Suprapubic skin (tissue), 4 donors: ENCODE results near the gene GNB3.

Source experiments
- CTCF ChIP-seq, 2 donors: fragments of 200-600 bp in 1 of 2; fragments of 450-650 bp in 1 of 2; sonication (generic) in 1 of 2; IDR thresholded peaks; one replicate each; pipeline ENCODE4 v1.5.1; 2016 to 2019; ENCODE audit warnings: antibody characterized with exemption in 2 of 2, mild to moderate bottlenecking in 1 of 2, moderate library complexity in 1 of 2
- POLR2A ChIP-seq, 2 donors: fragments of 450-650 bp; IDR thresholded peaks; one replicate each; pipeline ENCODE4 v1.6.1; 2017; ENCODE audit warnings: antibody characterized with exemption in 2 of 2, mild to moderate bottlenecking in 2 of 2, moderate library complexity in 2 of 2
- POLR2AphosphoS5 ChIP-seq, 3 donors: sonication (generic); formaldehyde crosslinking; IDR thresholded peaks; one replicate each; pipeline ENCODE4 v1.6.1; 2017; ENCODE audit warnings: antibody characterized with exemption in 3 of 3

DNA sequence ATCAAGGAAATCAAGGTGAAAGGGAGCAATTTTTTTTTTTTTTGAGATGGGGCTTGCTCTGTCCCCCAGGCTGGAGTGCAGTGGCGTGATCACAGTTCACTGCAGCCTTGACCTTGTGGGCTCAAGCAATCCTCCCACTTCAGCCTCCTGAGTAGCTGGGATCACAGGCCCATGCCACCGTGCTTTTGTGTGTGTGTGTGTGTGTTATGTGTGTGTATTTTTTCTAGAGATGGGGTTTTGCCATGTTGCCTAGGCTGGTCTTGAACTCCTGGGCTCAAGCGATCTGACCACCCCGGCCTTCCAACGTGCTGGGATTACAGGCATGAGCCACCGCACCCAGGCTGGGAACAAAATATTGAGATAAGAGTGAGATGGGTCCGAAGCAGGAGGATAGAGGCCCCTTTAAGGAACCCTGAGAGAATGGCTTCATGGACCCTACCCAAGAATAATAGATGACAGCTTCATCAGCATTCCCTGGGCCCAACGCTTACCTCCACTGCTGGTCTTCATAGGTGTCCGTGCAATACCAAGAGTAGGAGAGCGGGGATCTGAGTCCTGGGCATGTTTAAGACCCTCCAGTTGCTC is 9.3 kb downstream of the GNB3 start:
- TF ChIP-seq POLR2A (IDR thresholded peaks at IDR 0.05) (no peak), CTCF (IDR thresholded peaks at IDR 0.05) (no peak), POLR2AphosphoS5 (IDR thresholded peaks at IDR 0.05) (no peak)
